Stimulated activated CD4-positive, alpha-beta T cell treated with anti-CD3 and anti-CD28 coated beads, Interleukin-2, amount 100 ng/mL, for 24 hours (primary cell): ENCODE data around the gene PRAMEF27.
"Not testable (repeated sequence)": the region's sequence is repeated elsewhere in the genome, so short reads cannot be mapped to it uniquely, and the experiment has no call there.

Experiments used
- DNase-seq, 2 donors: peaks; one replicate each; pipeline ENCODE4 v3.0.0-alpha.2; 2020

The PRAMEF27 gene

DNA sequence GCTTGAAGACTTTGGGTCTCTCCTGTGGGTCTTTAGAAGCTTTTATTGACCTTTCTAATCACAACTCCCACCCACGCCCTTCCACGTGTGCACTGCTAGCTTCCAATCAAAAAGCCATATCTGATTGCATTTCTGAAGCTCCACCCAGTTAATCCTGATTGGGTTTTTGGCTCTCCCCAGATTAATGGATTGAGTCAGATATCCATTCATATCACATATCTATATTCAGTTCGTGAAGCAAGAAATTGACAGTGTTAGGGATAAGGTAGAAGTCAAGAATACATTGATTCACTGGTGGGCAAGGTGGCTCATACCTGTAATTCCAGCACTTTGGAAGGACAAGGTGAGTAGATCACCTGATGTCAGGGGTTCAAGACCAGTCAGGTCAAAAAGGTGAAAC, at the start of gene PRAMEF27:
TSS of gene PRAMEF27 (minus strand) at position 101 of the 400 bp plus-strand sequence. CDS start 2,916 bp downstream, outside the sequence.
- not testable (repeated sequence) for DNase-seq

DNA sequence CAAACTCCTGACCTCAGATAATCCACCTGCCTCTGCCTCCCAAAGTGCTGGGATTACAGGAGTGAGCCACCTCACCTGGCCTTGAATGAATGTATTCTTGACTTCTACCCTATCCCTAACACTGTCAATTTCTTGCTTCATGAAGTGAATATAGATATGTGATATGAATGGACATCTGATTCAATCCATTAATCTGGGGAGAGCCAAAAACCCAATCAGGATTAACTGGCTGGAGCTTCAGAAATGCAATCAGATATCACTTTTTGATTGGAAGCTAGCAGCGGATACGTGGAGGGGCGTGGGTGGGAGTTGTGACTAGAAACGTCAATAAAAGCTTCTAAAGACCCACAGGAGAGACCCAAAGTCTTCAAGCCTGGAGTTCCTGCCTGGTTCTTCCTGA, 14.1 kb upstream of the PRAMEF27 start, which contains the start of gene PRAMEF25:
TSS of gene PRAMEF25 (plus strand) at position 301 of the 400 bp plus-strand sequence. CDS start 2,920 bp downstream, outside the sequence.
- not testable (repeated sequence) for DNase-seq

DNA sequence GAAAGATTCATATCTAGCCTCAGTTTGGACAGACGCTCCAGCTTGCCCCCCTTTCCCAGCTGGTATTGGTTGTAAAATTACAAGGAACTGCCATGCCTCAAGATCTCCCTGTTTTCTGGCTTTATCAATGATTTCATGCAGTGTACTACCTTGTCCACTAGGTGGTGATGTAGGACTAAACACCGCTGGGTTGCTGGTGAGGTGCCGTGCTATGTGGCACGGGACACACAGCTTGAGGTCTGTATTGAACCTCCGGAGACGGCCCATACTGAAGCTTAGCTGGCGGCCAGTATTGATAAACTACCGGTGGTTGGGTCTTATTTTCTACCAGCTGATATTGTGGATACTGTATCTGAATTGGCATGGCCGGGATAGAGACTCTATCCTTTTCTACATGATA, 36.5 kb downstream of the PRAMEF27 start:
- DNase-seq, result not testable (repeated sequence)

DNA sequence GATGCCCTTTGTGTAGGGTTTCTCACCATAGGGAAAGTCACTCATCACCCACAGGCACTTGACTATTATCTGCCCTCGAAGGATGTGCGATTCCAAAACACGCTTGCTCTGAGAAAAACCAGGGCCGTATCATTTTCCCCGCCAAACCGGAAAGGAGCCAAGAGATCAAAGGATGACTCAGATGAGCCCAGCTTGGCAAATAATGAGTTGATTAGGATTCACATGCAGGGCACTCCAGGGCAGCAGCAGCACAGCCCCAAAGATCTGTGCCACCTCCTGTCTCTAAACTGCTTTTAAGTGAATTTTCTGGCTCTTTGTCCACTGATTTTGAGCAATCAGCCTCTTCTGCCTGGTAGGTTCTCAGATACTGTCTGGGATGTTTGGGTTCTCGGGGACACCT, 44.4 kb downstream of the PRAMEF27 start:
- not testable (repeated sequence) for DNase-seq

DNA sequence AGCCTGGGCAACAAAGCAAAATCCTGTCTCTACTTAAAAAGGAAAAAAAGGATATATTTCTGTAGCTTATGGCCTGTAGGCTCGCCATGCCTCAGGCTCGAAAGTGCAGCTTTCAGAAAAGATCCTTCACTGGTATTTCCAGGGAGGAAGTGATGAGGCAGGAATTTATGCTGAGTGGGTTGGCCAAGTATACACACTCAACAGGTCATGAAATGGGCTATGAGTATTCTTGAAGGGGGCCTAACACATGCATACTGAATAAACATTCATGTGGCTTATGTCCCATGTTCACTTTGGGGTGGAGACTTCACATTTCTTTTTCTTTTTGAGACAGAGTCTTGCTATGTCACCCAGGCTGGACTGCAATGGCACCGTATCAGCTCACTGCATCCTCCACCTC, 47.0 kb downstream of the PRAMEF27 start:
- DNase-seq, result not testable (repeated sequence)

DNA sequence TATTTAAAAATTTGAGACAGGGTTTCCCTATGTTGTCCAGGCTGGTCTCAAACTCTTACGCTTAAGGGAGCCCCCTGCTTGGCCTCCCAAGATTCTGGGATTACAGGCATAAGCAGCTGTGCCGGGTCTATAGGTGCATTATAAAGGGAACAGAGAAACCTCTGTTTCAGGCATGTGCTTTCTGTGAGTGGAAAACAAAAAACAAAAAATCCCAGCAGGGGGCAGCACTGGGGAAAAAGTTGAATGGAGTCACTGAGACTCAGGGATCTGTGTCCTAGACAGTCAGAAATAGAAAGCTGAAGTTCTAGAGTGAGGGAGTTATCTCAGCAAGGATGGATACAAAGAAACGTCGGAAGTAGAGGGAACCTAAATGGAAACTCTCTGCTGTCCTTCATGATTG, 50.6 kb downstream of the PRAMEF27 start:
- DNase-seq, result not testable (repeated sequence)
